ENCODE data around the gene RSPO3.

Gene RSPO3

DNA sequence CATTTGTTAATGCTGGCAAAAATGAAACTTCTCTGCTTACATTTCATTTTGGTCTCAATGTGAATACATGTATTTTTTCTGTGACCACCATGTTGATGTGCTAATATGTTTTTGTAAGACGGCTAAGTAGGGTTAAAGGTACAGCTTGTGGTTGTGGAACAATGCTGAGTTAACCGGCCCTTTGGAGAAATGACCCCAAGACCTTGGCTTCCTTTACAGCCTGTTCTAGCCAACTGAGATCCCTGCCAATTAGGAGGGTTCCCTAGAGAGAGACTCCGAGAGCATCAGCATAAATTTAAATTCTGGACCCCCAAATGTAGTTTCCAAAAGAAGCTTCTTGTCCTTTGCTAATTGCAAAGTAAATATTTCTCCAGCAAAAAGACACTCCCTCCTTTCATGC, 44.4 kb downstream of the RSPO3 start:
- TF ChIP-seq GATA3 (IDR thresholded peaks at IDR 0.05; ENCODE audit: low read depth, low read length): no peak
- TF ChIP-seq GATA2 (IDR thresholded peaks at IDR 0.05; ENCODE audit: low read depth, low read length): no peak

DNA sequence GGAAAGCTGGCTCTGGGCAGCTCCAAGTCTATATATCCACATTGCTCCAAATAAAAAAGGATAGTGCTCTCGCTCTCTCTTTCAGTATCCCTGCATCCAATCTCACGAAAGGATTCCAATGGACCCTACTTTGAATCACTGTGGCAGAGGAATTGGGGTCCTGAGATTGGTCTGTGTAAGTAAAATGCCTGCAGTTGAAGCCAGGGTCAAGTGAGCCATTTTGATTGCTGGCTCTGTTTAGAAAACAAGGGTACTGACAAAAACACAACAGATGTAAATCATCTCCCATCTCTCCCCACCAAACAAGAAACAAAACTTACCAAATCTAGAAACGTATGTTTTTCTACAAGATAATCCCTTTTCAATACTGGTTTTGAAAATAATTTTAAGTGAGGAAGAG, 45.6 kb downstream of the RSPO3 start:
- TF ChIP-seq GATA2 (IDR thresholded peaks at IDR 0.05; ENCODE audit: low read depth, low read length): no peak

DNA sequence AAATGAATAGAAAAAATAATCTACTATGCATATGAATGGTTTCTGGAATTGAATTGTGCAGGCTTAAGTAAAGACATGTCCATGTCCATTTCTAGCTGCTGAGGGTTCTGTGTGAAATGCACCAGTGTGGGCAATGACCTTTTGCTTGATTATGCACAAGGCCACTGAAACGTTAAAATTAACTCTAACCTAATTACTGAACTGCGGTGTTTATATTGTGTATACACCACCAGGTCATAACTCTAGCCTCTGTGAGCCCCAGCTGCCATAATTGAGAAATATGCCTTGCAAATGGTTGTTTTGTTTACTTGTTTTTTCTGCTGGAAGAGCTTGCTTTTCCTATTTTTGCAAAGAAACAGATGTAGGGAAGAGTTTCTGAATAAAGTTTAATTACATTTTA, 46.1 kb downstream of the RSPO3 start:
- TF ChIP-seq GATA2 (IDR thresholded peaks at IDR 0.05; ENCODE audit: low read depth, low read length): no peak
- no peak for TF ChIP-seq GATA3 (IDR thresholded peaks at IDR 0.05; ENCODE audit: low read depth, low read length)

DNA sequence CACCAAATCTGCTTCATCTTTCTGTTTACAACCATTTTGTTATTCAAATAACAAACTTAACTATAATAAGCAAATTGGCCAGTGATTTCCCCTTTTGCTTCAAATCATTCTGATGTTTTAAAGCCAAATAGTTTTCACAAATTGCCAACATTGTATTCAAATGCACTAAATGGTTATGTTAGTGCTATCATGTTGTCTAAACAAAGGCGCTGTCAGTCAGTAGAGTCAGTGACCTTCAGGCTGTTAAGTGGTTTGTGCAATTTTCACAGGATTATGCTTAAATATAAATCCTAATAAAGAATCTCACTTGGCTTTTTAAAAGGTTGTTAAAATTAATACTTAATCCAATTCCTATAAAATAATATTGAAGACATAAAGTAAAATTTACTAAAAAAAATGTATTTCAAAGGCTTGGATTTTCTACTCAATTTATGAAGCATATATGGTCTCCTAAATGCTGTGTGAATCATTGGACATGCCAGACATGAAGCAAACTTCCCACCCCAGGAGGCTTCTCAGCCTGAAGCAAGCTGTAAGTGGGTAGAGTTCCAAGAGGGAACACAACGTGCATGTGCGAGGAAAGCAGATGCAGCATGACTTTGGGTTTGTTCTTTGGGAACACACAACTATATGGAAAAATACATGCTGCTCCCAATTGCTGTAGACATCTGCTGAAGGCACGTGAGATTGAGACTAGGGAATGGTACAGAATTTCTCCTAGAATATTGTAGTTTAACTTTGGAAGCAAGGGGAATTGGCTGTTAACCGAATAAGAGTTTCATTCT, 54.9 kb downstream of the RSPO3 start:
- TF ChIP-seq GATA3 (IDR thresholded peaks at IDR 0.05; ENCODE audit: low read depth, low read length): no peak

DNA sequence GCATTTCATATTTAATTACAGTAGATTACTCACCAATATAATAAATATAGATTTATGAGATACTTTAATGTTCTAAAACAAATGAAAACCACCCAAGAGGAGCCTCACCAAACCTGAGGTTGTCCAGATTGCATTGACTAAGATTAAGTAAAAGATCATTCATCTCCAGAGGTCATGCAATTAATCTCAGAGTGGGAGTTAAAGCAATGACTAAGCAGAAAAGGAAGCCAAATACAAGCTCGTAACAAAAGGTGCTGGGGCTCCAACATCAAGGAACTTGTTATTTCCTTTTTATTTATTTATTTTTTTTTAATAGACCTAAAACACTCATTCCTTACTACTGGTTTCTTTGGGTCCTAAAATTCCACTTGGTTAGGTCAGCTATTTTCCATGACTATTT, 57.7 kb downstream of the RSPO3 start:
- TF ChIP-seq GATA3 (IDR thresholded peaks at IDR 0.05; ENCODE audit: low read depth, low read length): no peak
- no peak for TF ChIP-seq GATA2 (IDR thresholded peaks at IDR 0.05; ENCODE audit: low read depth, low read length)

DNA sequence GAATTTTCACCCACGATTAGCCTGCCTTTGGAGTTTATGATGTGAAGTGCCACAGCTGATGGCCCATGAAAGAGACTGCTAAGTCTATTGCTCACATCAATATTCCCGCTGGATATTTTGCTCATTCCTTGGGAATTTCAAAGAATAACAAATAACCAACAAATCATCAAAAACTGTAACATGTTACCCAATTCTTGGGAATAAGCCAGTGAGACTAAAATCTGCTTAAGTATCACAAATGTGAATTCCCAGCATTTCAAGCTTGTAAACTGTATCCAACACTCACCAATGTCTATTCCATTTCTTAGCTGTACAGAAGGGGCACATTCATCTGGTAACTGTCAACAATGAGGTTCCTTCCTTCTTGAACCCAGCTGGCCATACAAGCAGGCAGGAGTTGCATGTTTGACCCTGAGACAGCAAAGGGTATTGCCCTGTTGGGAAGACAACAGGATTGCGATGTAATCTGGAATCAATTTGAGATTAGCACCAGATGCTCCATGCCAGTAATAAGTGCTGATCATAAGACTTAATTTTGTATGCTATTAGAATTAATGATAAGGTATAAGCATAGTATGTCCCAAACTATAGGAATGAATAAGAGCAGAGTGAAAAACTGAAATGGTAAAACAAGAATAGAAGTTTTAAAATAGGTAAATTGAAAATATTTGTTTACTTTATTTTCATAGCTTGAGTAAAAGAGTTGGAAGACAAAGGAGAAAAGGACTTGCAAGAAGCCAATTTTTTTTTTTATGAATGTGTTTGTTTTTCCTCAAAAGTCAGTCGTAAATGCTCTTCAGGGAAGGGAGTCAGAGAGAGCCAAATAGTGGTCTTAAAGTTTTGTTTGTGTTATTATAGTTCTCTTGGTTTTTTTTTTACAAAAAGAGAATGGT, 58.8 kb downstream of the RSPO3 start:
- TF ChIP-seq GATA3 (IDR thresholded peaks at IDR 0.05; ENCODE audit: low read depth, low read length) (no peak), GATA2 (IDR thresholded peaks at IDR 0.05; ENCODE audit: low read depth, low read length) (no peak)

DNA sequence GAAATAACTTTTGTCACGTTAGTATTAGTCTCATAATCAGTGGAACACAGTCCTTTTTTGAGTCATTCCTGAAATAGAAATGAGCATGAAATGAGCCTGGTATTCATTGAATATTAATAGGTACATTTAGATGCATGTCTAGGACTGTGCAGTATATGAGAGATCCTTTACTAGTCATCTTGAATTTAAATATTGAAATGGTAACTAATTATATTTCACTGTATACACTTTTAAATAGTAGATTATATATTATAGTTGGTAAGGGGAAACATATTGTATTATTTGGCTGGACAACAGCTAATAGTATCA, 59.4 kb downstream of the RSPO3 start:
- TF ChIP-seq GATA2 (IDR thresholded peaks at IDR 0.05; ENCODE audit: low read depth, low read length) (no peak), GATA3 (IDR thresholded peaks at IDR 0.05; ENCODE audit: low read depth, low read length) (no peak)

DNA sequence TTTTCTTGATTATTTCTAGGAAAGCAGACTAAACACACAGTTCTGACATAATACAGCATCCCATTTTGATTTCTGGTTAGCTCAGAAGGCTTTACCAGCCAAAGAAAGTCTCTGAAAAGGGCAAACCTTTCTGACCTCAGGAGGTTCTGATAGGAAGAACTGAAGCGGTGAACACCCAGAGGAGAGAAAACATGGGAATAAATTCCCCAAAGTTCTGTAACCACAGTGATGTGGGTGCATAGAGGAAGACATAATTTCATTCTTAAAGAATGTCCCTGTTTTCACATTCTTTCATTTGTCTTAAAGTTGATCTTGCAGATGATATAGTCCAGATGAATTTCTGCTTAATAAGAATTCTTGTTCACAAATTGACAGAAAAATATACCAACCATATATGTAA, 60.3 kb downstream of the RSPO3 start:
- no peak for TF ChIP-seq GATA2 (IDR thresholded peaks at IDR 0.05; ENCODE audit: low read depth, low read length)
- no peak for TF ChIP-seq GATA3 (IDR thresholded peaks at IDR 0.05; ENCODE audit: low read depth, low read length)

DNA sequence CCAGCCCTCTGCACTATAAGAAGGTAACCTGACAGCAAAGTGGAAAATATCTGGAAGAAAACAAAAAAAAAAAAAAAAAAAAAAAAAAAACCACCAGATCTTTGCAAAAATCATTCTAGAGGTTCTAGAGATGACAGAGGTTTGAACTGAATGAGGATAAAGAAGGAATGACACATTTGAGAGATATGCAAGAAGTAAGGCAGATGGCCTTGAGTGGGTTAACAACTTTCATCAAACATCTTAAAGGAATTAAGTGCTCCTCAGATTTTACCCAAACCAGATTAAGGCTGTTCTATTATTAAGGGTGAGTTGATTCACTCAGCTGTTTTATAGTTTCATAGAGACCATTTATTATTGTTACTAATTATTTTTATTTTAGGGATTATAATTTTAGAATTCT, 62.0 kb downstream of the RSPO3 start:
- TF ChIP-seq GATA2 (IDR thresholded peaks at IDR 0.05; ENCODE audit: low read depth, low read length): no peak
- TF ChIP-seq GATA3 (IDR thresholded peaks at IDR 0.05; ENCODE audit: low read depth, low read length): no peak

DNA sequence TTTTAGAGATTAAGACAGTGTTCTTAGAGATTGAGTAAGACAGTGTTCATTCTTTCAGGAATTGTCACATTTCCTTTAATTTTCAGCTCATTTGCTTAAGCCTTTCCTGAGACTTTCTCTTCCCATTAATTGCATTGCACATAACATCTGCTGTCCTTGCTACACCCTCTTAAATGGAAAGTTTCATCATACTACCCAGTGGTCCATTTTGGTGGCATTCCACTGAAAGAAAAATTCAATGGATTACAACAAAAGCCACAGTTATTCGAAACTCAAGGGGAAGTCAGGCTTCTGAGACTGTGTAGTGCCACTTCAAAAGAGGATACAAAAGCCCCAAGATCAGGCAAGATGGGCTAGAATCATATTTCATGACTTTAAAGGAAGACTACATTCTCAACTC, 64.0 kb downstream of the RSPO3 start:
- TF ChIP-seq GATA2 (IDR thresholded peaks at IDR 0.05; ENCODE audit: low read depth, low read length) (no peak), GATA3 (IDR thresholded peaks at IDR 0.05; ENCODE audit: low read depth, low read length) (no peak)

DNA sequence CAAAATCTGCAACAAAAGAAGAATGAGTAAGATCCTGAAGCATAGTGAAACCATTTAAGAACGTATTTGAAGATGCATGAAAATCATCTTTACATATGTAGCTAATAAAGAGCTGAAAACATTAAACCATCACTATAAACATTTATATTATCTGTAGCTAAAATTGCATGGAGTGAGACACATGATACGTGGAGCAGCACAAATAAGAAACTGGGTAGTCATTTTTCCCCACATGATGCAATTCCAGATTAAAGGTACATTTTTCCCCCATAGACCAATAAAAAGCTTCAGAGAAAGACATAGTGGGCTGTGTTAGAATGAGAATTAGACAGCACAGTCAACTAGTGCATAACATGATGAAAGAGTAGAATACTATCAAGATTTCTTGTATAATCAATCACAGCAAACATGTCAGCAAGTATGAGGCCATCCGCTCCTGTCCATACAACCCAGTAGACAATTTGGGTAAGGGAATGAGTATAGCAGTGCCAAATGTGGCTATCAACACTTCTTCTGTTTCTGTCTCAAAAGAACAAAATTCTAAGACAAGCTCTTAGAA, 67.0 kb downstream of the RSPO3 start:
- TF ChIP-seq GATA2 (IDR thresholded peaks at IDR 0.05; ENCODE audit: low read depth, low read length): no peak
- TF ChIP-seq GATA3 (IDR thresholded peaks at IDR 0.05; ENCODE audit: low read depth, low read length): no peak

DNA sequence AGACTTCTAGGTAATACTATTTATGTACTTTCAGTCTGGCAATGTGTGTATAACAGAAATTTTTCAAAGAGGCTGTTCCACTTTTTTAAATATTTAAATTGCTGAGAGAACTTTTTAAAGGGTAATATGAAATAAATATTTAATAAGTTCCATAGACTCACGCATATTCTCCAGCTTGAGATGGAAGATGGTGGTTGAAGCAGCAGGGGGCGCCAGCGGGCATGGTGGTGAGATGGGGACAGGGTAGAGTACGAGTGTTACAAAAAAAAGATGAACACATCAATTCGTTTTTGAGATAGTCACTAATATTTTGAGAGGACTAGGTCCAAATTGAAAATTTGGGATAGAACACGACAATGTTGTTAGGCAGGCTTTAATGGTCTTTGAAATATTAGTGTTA, 68.4 kb downstream of the RSPO3 start:
- TF ChIP-seq GATA3 (IDR thresholded peaks at IDR 0.05; ENCODE audit: low read depth, low read length): no peak

DNA sequence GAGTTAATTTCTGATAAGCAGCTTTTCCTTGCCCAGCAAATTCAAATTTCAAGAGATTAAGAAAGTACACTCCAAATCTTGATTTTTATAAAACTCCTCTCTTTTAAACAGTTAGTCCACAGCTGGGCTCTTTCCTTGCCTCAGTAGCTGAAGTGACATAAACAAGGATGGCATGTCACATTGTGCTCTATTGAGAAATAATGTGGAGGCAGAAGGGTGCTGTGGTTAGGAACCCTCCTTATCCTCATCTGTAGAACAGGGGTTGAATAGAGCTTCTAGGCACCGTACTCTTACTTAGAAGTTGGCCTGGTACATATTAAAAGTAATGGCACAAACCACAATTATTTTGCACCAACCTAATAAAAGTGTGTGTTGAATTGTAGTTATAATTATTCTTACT, 70.3 kb downstream of the RSPO3 start:
- TF ChIP-seq GATA3 (IDR thresholded peaks at IDR 0.05; ENCODE audit: low read depth, low read length): no peak
- no peak for TF ChIP-seq GATA2 (IDR thresholded peaks at IDR 0.05; ENCODE audit: low read depth, low read length)

DNA sequence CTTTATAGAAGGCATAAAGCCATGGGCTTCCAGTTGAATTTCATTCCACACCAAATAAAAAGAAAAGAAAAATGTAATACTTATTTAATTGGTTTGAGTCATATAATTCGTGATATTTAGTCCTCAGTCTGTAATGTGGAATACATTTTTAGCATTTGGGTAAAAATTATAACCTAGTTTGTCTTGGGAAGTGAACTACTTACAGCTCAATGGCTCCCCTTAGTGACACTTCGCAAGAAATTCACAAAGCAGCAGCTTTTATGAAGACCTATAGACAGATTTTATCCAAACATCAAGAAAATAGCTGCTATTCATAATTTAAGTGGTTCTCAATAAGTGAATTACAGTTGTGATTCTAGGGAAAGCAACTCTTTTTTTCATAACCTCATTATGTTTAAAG, 72.1 kb downstream of the RSPO3 start:
- TF ChIP-seq GATA3 (IDR thresholded peaks at IDR 0.05; ENCODE audit: low read depth, low read length) (no peak), GATA2 (IDR thresholded peaks at IDR 0.05; ENCODE audit: low read depth, low read length) (no peak)

DNA sequence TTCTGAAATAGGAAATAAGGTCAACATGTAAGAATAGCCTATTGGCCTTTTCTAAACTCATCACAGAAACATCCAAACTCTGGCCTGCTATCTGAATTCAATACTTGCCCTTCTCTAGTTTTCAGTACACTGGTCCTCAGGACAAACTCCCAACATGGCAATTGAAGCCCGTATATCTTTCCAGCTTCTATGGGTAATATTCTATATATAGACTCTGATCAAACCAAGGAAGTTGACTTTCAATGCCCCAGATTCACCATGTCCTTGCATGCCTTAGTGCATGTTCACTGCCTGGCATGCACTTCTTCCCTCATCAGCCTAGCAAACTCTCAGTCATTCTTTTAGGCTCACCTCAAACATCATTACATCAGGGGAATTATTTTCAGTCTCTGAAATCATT, 73.2 kb downstream of the RSPO3 start:
- TF ChIP-seq GATA2 (IDR thresholded peaks at IDR 0.05; ENCODE audit: low read depth, low read length) (no peak), GATA3 (IDR thresholded peaks at IDR 0.05; ENCODE audit: low read depth, low read length) (no peak)

Data from SH-SY5Y (cell line).